Measurements from ENCODE around the gene GPR179. TPM values are rescaled to one million over a fixed set of nuclear protein-coding genes. Genes with fewer than 3 reads are reported as not detected.

The GPR179 gene, protein sequence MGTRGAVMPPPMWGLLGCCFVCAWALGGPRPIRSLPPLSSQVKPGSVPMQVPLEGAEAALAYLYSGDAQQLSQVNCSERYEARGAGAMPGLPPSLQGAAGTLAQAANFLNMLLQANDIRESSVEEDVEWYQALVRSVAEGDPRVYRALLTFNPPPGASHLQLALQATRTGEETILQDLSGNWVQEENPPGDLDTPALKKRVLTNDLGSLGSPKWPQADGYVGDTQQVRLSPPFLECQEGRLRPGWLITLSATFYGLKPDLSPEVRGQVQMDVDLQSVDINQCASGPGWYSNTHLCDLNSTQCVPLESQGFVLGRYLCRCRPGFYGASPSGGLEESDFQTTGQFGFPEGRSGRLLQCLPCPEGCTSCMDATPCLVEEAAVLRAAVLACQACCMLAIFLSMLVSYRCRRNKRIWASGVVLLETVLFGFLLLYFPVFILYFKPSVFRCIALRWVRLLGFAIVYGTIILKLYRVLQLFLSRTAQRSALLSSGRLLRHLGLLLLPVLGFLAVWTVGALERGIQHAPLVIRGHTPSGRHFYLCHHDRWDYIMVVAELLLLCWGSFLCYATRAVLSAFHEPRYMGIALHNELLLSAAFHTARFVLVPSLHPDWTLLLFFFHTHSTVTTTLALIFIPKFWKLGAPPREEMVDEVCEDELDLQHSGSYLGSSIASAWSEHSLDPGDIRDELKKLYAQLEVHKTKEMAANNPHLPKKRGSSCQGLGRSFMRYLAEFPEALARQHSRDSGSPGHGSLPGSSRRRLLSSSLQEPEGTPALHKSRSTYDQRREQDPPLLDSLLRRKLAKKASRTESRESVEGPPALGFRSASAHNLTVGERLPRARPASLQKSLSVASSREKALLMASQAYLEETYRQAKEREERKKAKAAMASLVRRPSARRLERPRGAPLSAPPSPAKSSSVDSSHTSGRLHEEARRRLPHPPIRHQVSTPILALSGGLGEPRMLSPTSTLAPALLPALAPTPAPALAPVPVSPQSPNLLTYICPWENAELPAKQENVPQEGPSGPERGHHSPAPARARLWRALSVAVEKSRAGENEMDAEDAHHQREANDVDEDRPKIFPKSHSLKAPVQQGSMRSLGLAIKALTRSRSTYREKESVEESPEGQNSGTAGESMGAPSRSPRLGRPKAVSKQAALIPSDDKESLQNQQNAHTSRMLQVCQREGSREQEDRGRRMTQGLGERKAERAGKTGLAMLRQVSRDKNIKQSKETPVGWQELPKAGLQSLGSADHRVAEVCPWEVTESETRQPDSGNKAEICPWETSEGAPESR (N-terminal part only)
- polyA plus RNA-seq (2011; rRNA removed) (0.08 and 0.11 TPM in 2 replicates), polyA plus RNA-seq (2017; fragmentation: RNase III; extraction: RNeasy Plus Mini Kit Qiagen cat#74134 plus additional on column Dnase treatment) (0.04 to 0.08 TPM (median 0.05 TPM) in 3 replicates), polyA minus RNA-seq (2011; rRNA and poly(A)+ RNA removed) (0.08 and 0.10 TPM in 2 replicates)
- 0.01 and 0.03 TPM in 2 replicates for polyA plus RNA-seq (2012; cell fraction: cytosol; rRNA removed)
- 0.10 and 0.13 TPM in 2 replicates for polyA plus RNA-seq (2012; cell fraction: nucleus; rRNA removed)

DNA sequence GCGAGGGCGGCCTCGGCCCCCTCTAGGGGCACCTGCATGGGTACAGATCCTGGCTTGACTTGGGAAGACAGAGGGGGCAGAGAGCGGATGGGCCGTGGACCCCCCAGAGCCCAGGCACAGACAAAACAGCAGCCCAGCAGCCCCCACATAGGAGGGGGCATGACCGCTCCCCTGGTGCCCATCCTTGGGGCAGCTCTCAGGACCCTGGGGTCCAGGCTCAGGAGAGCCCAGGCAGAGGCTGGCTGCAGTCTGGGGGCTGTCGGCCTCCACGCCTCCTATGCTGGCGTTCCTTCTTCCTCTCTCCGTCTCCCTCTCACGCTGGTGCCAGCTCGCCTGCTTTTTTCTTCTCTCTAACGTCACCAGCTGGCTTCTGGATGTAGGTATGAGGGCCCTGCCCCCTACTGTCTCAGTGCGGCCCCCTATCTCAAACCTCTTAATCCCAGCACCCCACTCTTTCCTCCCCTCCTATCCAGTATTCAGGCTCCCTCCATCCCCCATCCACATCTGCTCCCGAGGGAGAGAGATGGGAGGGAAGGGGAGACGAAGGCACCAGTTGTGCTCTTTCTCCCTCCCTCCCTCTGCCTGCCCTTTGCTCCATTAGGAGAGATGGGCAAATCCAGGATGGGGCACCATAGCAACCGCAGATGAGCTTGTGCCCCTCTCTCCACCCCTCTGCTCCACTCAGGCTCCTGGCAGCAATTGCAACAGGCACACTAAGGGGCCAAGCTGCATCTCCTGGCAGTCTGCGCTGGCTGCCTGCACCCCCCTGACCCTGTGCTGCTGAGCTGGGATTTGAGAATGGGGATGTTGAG is at the start of gene GPR179:
Gene GPR179 (minus strand): TSS at position 349 of the 812 bp plus-strand sequence. CDS start 167 bp downstream, at position 182.
- 71% methylated on average over 18 of the region's 18 CpGs for WGBS (ENCODE audit: missing lambda C conversion rate)
- no peak within 1 kb of the TSS for H3K4me3 ChIP-seq
- H3K4me1 ChIP-seq: no peaks in the 10 kb centered on the region; the same call in 2 of the 3 replicates
- no peak within 1 kb of the TSS for H3K4me2 ChIP-seq
- TF ChIP-seq ZFP36 (IDR thresholded peaks at IDR 0.05; ENCODE audit: borderline replicate concordance, partially characterized antibody): no peak
- TF ChIP-seq HDAC2 (IDR thresholded peaks at IDR 0.05): no peak
- TF ChIP-seq ZSCAN20 (CRISPR knock-in tag; IDR thresholded peaks at IDR 0.05): no peak
- no peak for TF ChIP-seq FOXS1 (CRISPR knock-in tag; IDR thresholded peaks at IDR 0.05)
- no peaks in the 10 kb centered on the region for H3K9me3 ChIP-seq
- DNase-seq (ENCODE audit: low read depth in 1 of 2, low spot score in 1 of 2): no peak
- FAIRE-seq: no peak
- CTCF ChIA-PET: interaction anchor here (0.8 to 27.2 kb wide), 7 partner anchors 9 to 324 kb away, joined by 3 to 675 read pairs (median 4); no protein-coding TSS in a partner anchor
- H3K27ac ChIP-seq: no peak within 1 kb of the TSS
- ATAC-seq: no peak; a peak in 1 of 6 replicates
- POLR2A ChIA-PET: no interaction called here

DNA sequence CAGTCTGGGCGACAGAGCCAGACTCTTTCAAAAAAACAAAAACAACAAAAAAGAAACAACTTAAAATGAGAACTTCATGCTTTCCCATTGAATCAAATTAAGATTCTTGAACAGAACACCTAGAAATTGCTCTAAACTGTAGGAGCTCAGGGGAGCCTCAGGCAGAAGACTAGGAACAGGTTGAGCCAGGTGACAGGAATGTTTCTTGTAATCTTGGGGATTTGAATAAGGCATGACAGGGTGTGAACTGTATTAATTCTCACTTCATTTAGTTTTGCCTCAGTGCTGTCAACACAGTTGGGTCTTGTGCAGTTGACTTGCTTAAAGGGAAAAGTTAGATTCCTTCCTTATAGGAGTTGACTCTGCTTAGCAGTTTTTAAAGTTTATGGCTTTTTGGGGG is 35.7 kb upstream of the GPR179 start:
- ChIA-PET CTCF (interaction anchor here (0.6 to 4.4 kb wide), 8 partner anchors 10 to 356 kb away, joined by 3 to 12 read pairs (median 4); partner anchors contain the start of gene SOCS7), POLR2A (no interaction called here)
- WGBS (ENCODE audit: missing lambda C conversion rate): 90% methylated on average over 1 of the region's 1 CpG
- Histone ChIP-seq H3K9me3 (no peaks in the 10 kb centered on the region), H3K4me1 (no peaks in the 10 kb centered on the region), H3K4me2 (no peak overlapping the region), H3K27ac (no peak overlapping the region), H3K4me3 (no peak overlapping the region)
- TF ChIP-seq TP53 (CRISPR knock-in tag; IDR thresholded peaks at IDR 0.05) (no peak), GATA3 (IDR thresholded peaks at IDR 0.05; ENCODE audit: borderline replicate concordance) (no peak), HOXB13 (CRISPR knock-in tag; IDR thresholded peaks at IDR 0.05; ENCODE audit: low read depth) (no peak)
- FAIRE-seq: no peak
- DNase-seq (ENCODE audit: low read depth in 1 of 2, low spot score in 1 of 2): no peak
- no peak for ATAC-seq

DNA sequence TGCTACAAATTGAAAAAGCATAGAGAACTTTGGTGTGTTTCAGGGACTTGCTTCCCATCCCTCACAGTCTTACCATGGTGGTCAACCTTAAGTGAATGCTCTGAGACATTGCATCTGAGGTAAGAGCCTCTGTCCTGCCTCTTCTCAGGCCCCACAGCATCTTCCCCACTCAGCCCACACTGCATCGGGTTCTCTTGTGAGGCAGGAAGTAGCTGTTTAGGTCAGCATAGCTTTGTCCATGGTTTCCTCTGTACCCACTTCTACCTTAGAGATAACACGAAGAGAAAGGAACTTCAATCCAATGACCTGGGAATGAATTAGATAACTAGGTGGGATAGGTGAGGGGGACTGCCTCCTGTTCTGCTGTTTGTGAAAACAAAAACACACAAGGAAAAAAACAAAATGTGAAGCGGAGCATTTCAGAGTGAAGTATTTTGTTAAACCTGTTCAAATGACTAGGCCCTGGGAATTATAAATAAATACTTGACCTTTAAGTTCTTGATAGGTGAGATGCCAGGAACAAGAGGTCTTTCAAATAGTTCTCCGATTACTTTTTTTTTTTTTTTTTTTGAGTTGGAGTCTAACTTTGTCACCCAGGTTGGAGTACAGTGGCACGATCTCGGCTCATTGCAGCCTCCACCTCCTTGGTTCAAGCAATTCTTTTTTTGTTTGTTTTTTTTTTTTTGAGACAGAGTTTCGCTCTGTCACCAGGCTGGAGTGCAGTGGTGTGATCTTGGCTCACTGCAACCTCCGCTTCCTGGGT is 25.5 kb upstream of the GPR179 start:
- Histone ChIP-seq H3K4me1 (no peaks in the 10 kb centered on the region), H3K27ac (no peak overlapping the region), H3K4me3 (no peak overlapping the region), H3K4me2 (no peak overlapping the region), H3K9me3 (no peaks in the 10 kb centered on the region)
- 94% methylated on average over 8 of the region's 8 CpGs for WGBS (ENCODE audit: missing lambda C conversion rate)
- ATAC-seq (no peak), DNase-seq (ENCODE audit: low read depth in 1 of 2, low spot score in 1 of 2) (no peak), FAIRE-seq (no peak)
- no peak for TF ChIP-seq EHMT2 (IDR thresholded peaks at IDR 0.05; ENCODE audit: low read depth)
- TF ChIP-seq HDAC2 (IDR thresholded peaks at IDR 0.05): no peak
- TF ChIP-seq KDM5A (IDR thresholded peaks at IDR 0.05): no peak
- TF ChIP-seq, protein P1, sequence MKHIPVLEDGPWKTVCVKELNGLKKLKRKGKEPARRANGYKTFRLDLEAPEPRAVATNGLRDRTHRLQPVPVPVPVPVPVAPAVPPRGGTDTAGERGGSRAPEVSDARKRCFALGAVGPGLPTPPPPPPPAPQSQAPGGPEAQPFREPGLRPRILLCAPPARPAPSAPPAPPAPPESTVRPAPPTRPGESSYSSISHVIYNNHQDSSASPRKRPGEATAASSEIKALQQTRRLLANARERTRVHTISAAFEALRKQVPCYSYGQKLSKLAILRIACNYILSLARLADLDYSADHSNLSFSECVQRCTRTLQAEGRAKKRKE (CRISPR knock-in tag; IDR thresholded peaks at IDR 0.05; ENCODE audit: low read depth): no peak
- no peak for TF ChIP-seq HEYL (CRISPR knock-in tag; IDR thresholded peaks at IDR 0.05)
- TF ChIP-seq JUNB (IDR thresholded peaks at IDR 0.05): no peak
- no peak for TF ChIP-seq EHF (CRISPR knock-in tag; IDR thresholded peaks at IDR 0.05)
- ChIA-PET POLR2A (no interaction called here), CTCF (interaction anchor here (1.2 to 14.5 kb wide), 2 partner anchors 19 to 45 kb away, joined by 3 to 189 read pairs; partner anchors contain the start of genes GPR179 and SOCS7)
